ENCODE data around the gene CRLF1.

The CRLF1 gene

DNA sequence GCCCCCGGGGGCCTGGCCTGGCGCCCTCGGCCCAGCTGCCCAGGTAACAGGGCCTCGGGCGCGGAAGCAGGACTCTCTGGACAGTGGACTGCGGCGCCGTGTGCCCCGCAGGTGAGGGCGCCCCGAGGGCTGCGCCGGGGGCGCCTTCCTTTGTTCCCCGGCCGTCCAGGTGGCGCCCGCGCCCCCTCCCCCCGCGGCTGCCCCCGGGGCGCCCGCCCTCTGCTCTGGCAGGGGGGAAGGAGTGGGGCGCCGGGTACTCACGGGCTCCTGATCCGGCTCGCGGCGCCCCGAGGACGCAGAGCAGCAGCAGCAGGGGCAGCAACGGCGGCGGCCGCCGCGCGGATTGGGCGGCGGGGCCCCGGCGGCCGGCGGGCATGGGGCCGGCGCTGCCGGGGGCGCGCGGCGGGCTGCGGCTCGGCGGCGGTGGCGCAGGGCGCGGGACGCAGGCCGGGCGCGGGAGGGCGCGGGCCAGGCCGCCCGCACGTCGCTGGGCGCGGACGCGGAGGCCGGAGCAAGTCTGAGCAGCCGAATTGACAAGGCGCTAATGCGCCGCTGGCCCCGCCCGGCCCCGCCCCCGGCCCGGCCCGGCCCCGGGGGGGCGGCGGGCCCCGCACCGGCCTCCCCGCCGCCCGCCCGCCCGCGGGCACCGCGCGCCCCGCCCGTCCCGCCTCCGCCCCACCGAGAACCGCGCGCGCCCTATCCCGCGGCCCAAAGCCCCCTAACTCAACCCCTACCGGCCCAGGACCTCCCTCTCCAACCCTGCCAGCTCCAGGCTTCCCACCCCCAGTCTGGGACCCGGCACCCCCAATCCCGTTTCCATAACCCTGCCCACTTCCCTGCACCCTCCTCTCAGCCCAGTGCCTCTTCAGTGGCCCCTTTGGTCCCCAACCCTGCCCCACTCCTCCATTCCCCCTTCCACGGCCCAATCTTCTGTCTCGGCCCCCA is at the start of gene CRLF1:
Gene CRLF1, minus strand, starts transcription at position 519 of the 945 bp plus-strand sequence. Its CDS starts 143 bp downstream, at position 376.
- DNase-seq (ENCODE audit: low read depth in 2 of 2): no peak

DNA sequence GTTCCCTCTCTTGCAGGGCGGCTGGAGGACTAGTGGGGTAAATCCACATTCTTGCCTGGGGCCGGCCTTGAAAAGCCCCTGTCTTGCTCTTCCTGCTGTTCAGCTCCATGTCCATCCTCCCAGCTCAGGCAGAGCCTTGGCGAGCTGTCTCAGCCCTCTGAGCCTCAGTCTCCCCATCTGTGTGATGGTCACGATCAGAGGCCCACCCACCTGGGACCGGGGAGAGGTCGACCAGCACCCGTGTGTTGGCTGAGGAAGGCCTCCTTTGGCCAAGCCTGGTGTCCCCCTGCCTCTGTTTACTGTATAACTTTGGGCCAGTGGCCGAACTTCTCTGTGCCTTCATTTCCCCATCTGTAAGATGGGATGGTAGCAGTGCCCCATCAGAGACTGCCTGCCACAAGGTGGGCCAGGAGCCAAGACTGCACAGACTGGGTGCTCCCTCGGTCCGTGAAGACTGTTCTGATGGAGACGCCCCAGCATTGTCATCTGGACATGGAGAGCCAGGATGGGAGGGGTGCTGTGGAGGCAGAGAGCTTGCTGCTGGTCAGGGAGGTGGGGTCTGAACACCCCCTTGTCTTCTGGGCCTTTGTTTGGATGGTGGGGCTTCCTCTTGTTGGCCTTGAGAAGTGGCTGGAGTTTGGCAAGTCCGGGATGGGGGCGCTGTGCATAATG is 48.7 kb upstream of the CRLF1 start:
- DNase-seq (ENCODE audit: low read depth in 2 of 2): no peak

GRCh38 chr19:18654469-18654868 is 47.9 kb upstream of the CRLF1 start:
- no peak for DNase-seq (ENCODE audit: low read depth in 2 of 2)

DNA sequence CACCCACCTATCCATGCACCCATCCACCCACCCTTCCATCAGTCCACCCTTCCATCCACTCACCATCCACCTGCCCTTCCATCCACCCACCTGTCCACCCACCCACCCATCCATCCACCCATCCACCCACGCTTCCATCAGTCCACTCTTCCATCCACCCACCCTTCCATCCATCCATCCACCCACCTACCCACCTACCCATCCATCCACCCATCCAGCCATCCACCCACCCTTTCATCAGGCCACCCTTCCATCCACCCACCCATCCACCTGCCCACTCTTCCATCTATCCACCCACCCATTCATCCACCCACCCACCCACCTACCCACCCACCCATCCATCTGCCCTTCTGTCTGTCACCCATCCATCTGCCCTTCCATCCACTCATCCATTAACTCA is 47.3 kb upstream of the CRLF1 start:
- DNase-seq (ENCODE audit: low read depth in 2 of 2): no peak

DNA sequence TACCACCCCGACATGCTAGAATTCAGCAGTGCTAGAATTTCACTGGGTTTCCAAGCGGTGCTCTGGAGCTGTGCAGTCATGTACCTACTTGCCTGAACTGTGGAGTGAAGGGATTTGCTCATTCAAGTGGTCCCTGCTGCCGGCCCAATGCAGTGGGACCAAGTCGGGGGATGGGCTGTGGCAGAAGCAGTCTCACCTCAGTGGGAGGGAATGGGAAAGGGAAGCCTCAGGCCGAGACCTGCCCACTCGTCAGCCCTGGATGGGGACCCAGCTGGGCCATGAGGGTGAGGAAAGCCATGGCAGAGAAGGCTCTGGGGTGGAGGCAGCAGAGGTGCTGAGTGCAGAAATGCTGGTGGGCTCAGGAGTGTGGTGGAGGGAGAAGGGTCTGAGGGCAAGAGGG is 45.1 kb upstream of the CRLF1 start:
- no peak for DNase-seq (ENCODE audit: low read depth in 2 of 2)

- DNase-seq (ENCODE audit: low read depth in 2 of 2): no peak
Measured at GRCh38 chr19:18651300-18651699, 44.7 kb upstream of the CRLF1 start.

GRCh38 chr19:18650468-18651041 is 44.0 kb upstream of the CRLF1 start:
- DNase-seq (ENCODE audit: low read depth in 2 of 2): no peak

GRCh38 chr19:18650021-18650390 is 43.4 kb upstream of the CRLF1 start:
- no peak for DNase-seq (ENCODE audit: low read depth in 2 of 2)

GRCh38 chr19:18649371-18650020 is 42.9 kb upstream of the CRLF1 start:
- DNase-seq (ENCODE audit: low read depth in 2 of 2): no peak

DNA sequence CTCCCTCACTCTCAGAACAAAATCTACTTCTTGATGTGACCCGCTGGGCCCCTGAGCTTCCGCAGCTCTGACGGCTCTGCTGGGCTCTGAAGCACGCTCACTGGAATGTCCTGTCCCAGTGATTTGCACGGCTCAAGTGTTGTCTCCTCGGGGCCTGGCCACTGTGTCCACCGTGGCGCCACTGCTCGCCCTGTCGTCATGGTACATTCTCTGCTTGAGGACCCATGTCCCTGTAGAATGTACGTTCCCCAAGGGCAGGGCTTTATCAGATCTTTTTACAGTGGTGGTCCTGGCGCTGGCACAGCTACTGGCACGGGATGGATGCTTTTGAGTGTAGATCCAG is 42.3 kb upstream of the CRLF1 start:
- DNase-seq (ENCODE audit: low read depth in 2 of 2): no peak

- DNase-seq (ENCODE audit: low read depth in 2 of 2): no peak
Measured at GRCh38 chr19:18647807-18648206, 41.2 kb upstream of the CRLF1 start.

DNA sequence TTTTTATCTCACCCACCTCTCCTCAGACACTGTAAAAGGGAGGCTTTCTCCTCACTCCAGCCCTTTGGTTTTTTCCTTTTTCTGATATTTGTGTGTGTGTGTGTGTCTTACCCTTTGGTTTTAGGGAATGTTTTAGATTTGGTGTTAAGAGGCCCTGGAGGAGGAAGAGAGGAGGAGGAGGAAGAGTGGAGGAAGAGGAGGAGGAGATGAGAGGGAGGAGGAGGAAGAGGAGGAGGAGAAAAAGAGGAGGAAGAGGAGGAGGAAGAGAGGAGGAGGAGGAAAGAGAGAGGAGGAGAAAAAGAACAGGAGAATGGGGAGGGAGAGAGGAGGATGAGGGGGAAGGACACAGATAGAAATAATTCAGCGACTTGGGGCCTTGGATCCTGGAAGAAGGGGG is 40.8 kb upstream of the CRLF1 start:
- no peak for DNase-seq (ENCODE audit: low read depth in 2 of 2)

GRCh38 chr19:18646535-18647370 is 40.2 kb upstream of the CRLF1 start:
- DNase-seq (ENCODE audit: low read depth in 2 of 2): no peak

- DNase-seq (ENCODE audit: low read depth in 2 of 2): no peak
Measured at GRCh38 chr19:18645035-18645511, 38.5 kb upstream of the CRLF1 start.

DNA sequence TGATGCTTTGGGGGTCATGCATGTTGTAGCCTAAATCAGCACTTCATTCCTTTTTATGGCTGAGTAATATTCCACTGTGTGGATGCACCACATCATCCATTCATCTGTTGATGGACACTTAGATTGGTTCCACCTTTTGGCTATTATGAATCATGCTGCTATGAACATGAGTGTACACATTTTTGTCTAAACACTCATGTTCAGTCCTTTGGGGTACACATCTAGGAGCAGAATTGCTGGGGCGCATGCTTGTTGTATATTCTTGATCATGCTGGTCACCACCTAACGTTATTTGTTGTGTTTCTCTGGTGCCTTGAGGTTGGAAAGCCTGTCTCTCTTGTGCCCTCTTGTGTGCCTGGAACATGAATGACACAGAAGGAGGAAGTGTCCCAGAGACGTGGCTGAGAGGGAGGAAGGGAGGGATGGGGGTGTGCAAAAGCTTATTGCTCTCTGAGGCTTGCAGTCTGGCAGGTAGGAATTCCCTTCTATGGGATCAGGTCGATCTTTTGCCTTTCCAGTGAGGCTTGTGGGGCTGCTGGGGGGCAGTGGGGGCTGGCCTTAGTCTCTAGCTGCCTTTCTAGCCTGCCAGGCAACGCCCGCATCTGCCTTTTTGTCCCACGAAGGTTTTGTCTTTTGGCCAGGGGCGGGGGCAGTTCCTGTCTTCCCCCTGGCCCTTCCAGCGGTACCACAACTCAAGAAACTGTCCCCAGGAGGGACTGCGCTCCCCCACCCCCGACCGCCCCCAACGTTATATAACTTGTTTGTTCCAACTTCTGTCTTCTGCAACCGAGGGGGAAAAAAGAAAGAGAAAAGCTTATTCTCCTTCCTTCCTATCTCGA is 37.8 kb upstream of the CRLF1 start:
- DNase-seq (ENCODE audit: low read depth in 2 of 2): no peak

DNA sequence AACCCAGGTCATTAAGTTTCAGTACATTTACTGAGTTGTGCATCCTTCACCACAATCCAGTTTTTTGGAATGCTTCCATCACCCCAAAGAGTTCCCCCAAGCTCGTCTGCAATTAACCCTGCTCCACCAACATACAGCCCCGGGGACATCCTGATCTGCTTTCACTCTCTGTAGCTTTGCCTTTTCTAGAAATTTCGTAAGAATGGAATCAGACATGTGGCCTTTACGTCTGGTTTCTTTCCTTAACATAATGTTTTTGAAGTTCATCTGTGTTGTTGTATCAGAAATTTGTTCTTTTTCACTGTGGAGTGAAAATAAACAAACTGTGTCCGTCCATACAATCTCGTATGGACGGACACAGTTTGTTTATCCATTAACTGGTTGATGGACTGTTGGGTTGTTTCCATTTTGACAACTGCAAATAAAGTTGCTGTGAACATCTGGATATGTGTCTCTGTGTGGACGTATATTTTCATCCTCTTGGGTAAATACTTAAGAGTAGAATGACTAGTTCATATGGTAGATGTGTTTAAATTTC is 33.2 kb upstream of the CRLF1 start:
- DNase-seq (ENCODE audit: low read depth in 2 of 2): no peak

- no peak for DNase-seq (ENCODE audit: low read depth in 2 of 2)
Measured at GRCh38 chr19:18637673-18638630, 31.4 kb upstream of the CRLF1 start.

DNA sequence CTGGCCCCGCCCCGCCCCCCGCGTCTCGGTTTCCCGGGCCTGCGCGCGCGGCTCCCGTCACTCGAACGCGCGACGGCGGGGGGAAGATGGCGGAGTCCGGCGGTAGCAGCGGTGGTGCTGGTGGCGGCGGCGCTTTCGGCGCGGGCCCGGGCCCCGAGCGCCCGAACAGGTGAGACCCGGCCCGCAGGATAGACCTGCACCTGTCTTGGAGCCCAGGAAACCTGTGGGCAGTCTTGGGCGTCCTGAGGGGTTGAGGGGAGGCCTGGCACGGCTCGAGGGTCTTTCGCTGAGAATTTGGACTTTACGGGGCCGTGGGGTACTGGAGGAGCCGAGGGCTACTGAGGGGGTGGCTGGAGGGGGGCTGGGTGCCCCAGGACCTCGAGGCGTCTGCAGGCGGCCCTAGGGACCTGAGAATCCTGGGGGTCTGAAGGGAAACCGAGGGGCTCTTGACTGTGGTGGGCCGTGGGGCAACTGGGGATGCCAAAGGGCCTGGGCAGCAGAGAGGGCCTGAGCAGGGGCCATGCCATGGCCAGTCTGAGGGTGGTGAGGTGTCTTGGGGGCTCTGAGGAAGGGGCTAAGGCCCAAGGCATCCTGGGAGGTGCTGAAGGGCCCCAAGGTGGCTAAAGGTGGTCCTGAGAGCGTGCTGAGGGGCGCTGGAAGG is 30.5 kb upstream of the CRLF1 start, which contains the start of gene KLHL26:
Gene KLHL26, plus strand, starts transcription at position 60 of the 661 bp plus-strand sequence. Its CDS starts 27 bp downstream, at position 87.
- no peak for DNase-seq (ENCODE audit: low read depth in 2 of 2)

Data from stimulated activated CD4-positive, alpha-beta T cell treated with anti-CD3 and anti-CD28 coated beads, Interleukin-1b, Interleukin-23, amount 100 ng/mL, for 1 hour (primary cell).